K562 (cell line): ENCODE results near the gene PDZK1IP1. TPM values are rescaled to one million over a fixed set of nuclear protein-coding genes. Genes with fewer than 3 reads are reported as not detected.

Source experiments
- CBX8 ChIP-seq: fragments of 200-600 bp; sonication (generic); IDR thresholded peaks from 2 replicates; pipeline ENCODE4 v1.6.1; 2012; ENCODE audit warnings: borderline replicate concordance, mixed run types, low read depth, mild to moderate bottlenecking, moderate library complexity, mixed read lengths, low read length, control low read depth, inconsistent platforms; ENCODE audit not compliant: poor library complexity, severe bottlenecking; ENCODE audit errors: extremely low read depth
- CCNT2 ChIP-seq: IDR thresholded peaks from 2 replicates; pipeline ENCODE4 v1.6.1; 2011; ENCODE audit warnings: borderline replicate concordance, low read depth, mild to moderate bottlenecking, moderate library complexity, mixed read lengths, low read length; ENCODE audit not compliant: insufficient read length; ENCODE audit errors: extremely low read depth
- CHCHD3 ChIP-seq: fragments of 250-450 bp; sonication (Bioruptor Pico); IDR thresholded peaks from 2 replicates; pipeline ENCODE4 v2.1.2; 2022; ENCODE audit warnings: mild to moderate bottlenecking
- CHD2 ChIP-seq: IDR thresholded peaks from 2 replicates; pipeline ENCODE4 v1.6.1; 2011; ENCODE audit warnings: low read depth, low read length
- CUX1 ChIP-seq: fragments of 200-800 bp; sonication (Bioruptor generic); IDR thresholded peaks from 2 replicates; pipeline ENCODE4 v1.6.1; 2016; ENCODE audit warnings: missing genetic modification characterization, missing compliant biosample characterization
- EGR1 ChIP-seq: fragments of 450-650 bp; conservative IDR thresholded peaks from 2 replicates; pipeline ENCODE4 v1.6.1; 2017; ENCODE audit warnings: mild to moderate bottlenecking
- HDAC2 ChIP-seq: fragments of 450-650 bp; IDR thresholded peaks from 2 replicates; pipeline ENCODE4 v1.6.1; 2016; ENCODE audit warnings: mild to moderate bottlenecking
- HDAC8 ChIP-seq: fragments of 450-650 bp; IDR thresholded peaks from 2 replicates; pipeline ENCODE4 v1.6.1; 2016; ENCODE audit warnings: mild to moderate bottlenecking, missing genetic modification characterization, moderate library complexity, missing compliant biosample characterization
- HES1 ChIP-seq: fragments of 450-650 bp; IDR thresholded peaks from 2 replicates; pipeline ENCODE4 v1.6.1; 2016; ENCODE audit warnings: low read depth, mild to moderate bottlenecking, moderate library complexity
- NBN ChIP-seq: fragments of 450-650 bp; IDR thresholded peaks from 2 replicates; pipeline ENCODE4 v1.6.1; 2016; ENCODE audit warnings: low read depth, mild to moderate bottlenecking
- NUFIP1 ChIP-seq: fragments of 450-650 bp; IDR thresholded peaks from 2 replicates; pipeline ENCODE4 v1.6.1; 2018; ENCODE audit not compliant: partially characterized antibody
- PHF21A ChIP-seq: fragments of 450-650 bp; IDR thresholded peaks from 2 replicates; pipeline ENCODE4 v1.6.1; 2017; ENCODE audit warnings: low read depth, borderline replicate concordance
- POLR2A ChIP-seq: fragments of 450-650 bp; conservative IDR thresholded peaks from 2 replicates; pipeline ENCODE4 v1.6.1; 2016
- POLR2G ChIP-seq: fragments of 200-400 bp; formaldehyde crosslinking; IDR thresholded peaks from 2 replicates; pipeline ENCODE4 v1.6.1; 2017; ENCODE audit warnings: low read depth, mild to moderate bottlenecking, antibody characterized with exemption, low read length, moderate library complexity
- PURB ChIP-seq: sonication (generic); formaldehyde crosslinking; IDR thresholded peaks from 2 replicates; pipeline ENCODE4 v1.9.0; 2021; ENCODE audit warnings: low read depth, mild to moderate bottlenecking, missing genetic modification reagents
- SMAD2 ChIP-seq: fragments of 150-350 bp; IDR thresholded peaks from 2 replicates; pipeline ENCODE4 v1.6.1; 2014; ENCODE audit warnings: low read depth, mild to moderate bottlenecking, low read length
- SUPT5H ChIP-seq: fragments of 450-650 bp; IDR thresholded peaks from 2 replicates; pipeline ENCODE4 v1.6.1; 2016
- ZNF146 ChIP-seq: IDR thresholded peaks from one replicate; pipeline ENCODE4 v1.6.1; 2018; ENCODE audit warnings: missing compliant biosample characterization; ENCODE audit not compliant: unreplicated experiment
- ZNF175 ChIP-seq: fragments of 200-800 bp; sonication (Bioruptor generic); IDR thresholded peaks from 2 replicates; pipeline ENCODE4 v1.6.1; 2016; ENCODE audit warnings: low read depth, mild to moderate bottlenecking, missing genetic modification characterization, missing compliant biosample characterization
- ZNF184 ChIP-seq: sonication (generic); formaldehyde crosslinking; IDR thresholded peaks from 2 replicates; pipeline ENCODE4 v1.5.0; 2020; ENCODE audit warnings: missing genetic modification reagents
- ZNF3 ChIP-seq: fragments of 250-450 bp; sonication (Bioruptor Pico); IDR thresholded peaks from 2 replicates; pipeline ENCODE4 v1.5.0; 2021; ENCODE audit warnings: mild to moderate bottlenecking, moderate library complexity
- ZNF561 ChIP-seq: fragments of 450-650 bp; formaldehyde crosslinking; conservative IDR thresholded peaks from 2 replicates; pipeline ENCODE4 v1.4.0; 2020; ENCODE audit warnings: mild to moderate bottlenecking, moderate library complexity
- ZNF668 ChIP-seq: fragments of 250-450 bp; sonication (Bioruptor Pico); IDR thresholded peaks from 2 replicates; pipeline ENCODE4 v1.8.0; 2022; ENCODE audit warnings: mild to moderate bottlenecking, inconsistent platforms
- ZSCAN29 ChIP-seq: fragments of 450-650 bp; IDR thresholded peaks from 2 replicates; pipeline ENCODE4 v1.6.1; 2017
- ZSCAN32 ChIP-seq: fragments of 450-650 bp; formaldehyde crosslinking; IDR thresholded peaks from 2 replicates; pipeline ENCODE4 v1.4.0; 2020; ENCODE audit warnings: mild to moderate bottlenecking, moderate library complexity
- polyA plus RNA-seq, 8 experiments: library from polyadenylated mRNA; depleted of rRNA in 4 of 8; stranded (reverse) in 5 of 8; unstranded in 3 of 8; fragments of >200 nt; fragmentation: Nextera tagmentation in 2 of 8; fragmentation: Illumina TruSeq in 1 of 8; extraction: Ambion mirVana in 2 of 8; extraction: Trizol in 1 of 8; gene quantifications; 2 replicates each; pipeline versions ENCODE4 v1.2.1 to v1.2.3, GENCODE V29; 2011 to 2014; ENCODE audit warnings: inconsistent platforms in 1 of 8, missing spikeins in 1 of 8
- total RNA-seq, 7 experiments: library from RNA; depleted of rRNA in 6 of 7; stranded (reverse); fragments of >200 nt in 6 of 7; fragmentation: Illumina TruSeq in 2 of 7; extraction: Trizol in 2 of 7; gene quantifications; 2 replicates each; pipeline versions ENCODE4 v1.2.1 to v1.2.3, GENCODE V29; 2011 to 2021; ENCODE audit warnings: low replicate concordance in 1 of 7

The PDZK1IP1 gene
- total and polyA plus RNA-seq, 9 of the 15 experiments (the other 6 are each of a cell fraction or from before 2014, with no cell fraction given): 0.17 to 0.68 (median 0.53) TPM; not detected in 2

GRCh38 chr1:47179017-47179987 lies 10.5 kb downstream of the PDZK1IP1 start (continued):
- TF ChIP-seq CBX8: no peak
- TF ChIP-seq PURB (CRISPR knock-in tag): no peak
- TF ChIP-seq CHCHD3 (CRISPR knock-in tag): no peak
- TF ChIP-seq POLR2A: peak; percentile 45; the same call in 1 of the 2 replicates
- no peak for TF ChIP-seq ZSCAN29
- no peak for TF ChIP-seq ZNF668
- no peak for TF ChIP-seq HDAC8 (tag)
- no peak for TF ChIP-seq ZNF561
- TF ChIP-seq NBN: peak; percentile 94
- TF ChIP-seq SMAD2: no peak
- TF ChIP-seq HES1: no peak
- TF ChIP-seq NUFIP1: no peak
- TF ChIP-seq CHD2: no peak
- no peak for TF ChIP-seq ZSCAN32 (CRISPR knock-in tag)
- no peak for TF ChIP-seq ZNF146 (CRISPR knock-in tag)
- TF ChIP-seq ZNF3 (CRISPR knock-in tag): no peak
- TF ChIP-seq POLR2G: peak; percentile 80
- TF ChIP-seq EGR1: no peak
- no peak for TF ChIP-seq CUX1 (CRISPR knock-in tag)
- no peak for TF ChIP-seq ZNF175 (CRISPR knock-in tag)
- no peak for TF ChIP-seq SUPT5H
- TF ChIP-seq PHF21A: no peak
- no peak for TF ChIP-seq ZNF184
- 0 out of 2 replicates have a peak, but pooled peaks have one; percentile 73 for TF ChIP-seq HDAC2
- no peak for TF ChIP-seq CCNT2
